Gastrocnemius medialis (tissue), 4 donors: Measurements from ENCODE around the gene ST7. TPM values are rescaled to one million over a fixed set of nuclear protein-coding genes. Genes with fewer than 3 reads are reported as not detected.

ENCODE experiments used
- ATAC-seq, 2 donors: fragments of 150-250 bp; one replicate each; pipeline ENCODE4 v1.9.1; 2016
- DNase-seq, 2 donors: peaks; one replicate each; pipeline ENCODE4 v3.0.0-alpha.2; 2019
- H3K27ac ChIP-seq, 4 donors: fragments of 200-600 bp; sonication (generic); 1 replicate in 1 of 4; 2 replicates in 3 of 4; pipeline ENCODE4 v1.5.1; 2016 to 2018; ENCODE audit warnings: mild to moderate bottlenecking in 2 of 4, moderate library complexity in 1 of 4
- H3K27me3 ChIP-seq, 3 donors: fragments of 200-600 bp; sonication (generic) in 2 of 3; 1 replicate in 1 of 3; 2 replicates in 2 of 3; pipeline versions ENCODE4 v1.5.1 to v1.6.0; 2016 to 2019; ENCODE audit warnings: mild to moderate bottlenecking in 1 of 3, moderate library complexity in 1 of 3
- H3K36me3 ChIP-seq, 2 donors: fragments of 200-600 bp; sonication (generic) in 1 of 2; one replicate each; pipeline ENCODE4 v1.5.1; 2017 to 2018
- H3K4me1 ChIP-seq, 2 donors: fragments of 200-600 bp; sonication (generic) in 1 of 2; one replicate each; pipeline ENCODE4 v1.5.1; 2016 to 2017; ENCODE audit warnings: mild to moderate bottlenecking in 2 of 2
- H3K4me3 ChIP-seq, 4 donors: fragments of 200-600 bp; sonication (generic) in 3 of 4; 1 replicate in 1 of 4; 2 replicates in 3 of 4; pipeline ENCODE4 v1.5.1; 2016 to 2019; ENCODE audit warnings: mild to moderate bottlenecking in 2 of 4
- H3K9me3 ChIP-seq, 3 donors: fragments of 200-600 bp; sonication (generic) in 2 of 3; 1 replicate in 1 of 3; 2 replicates in 2 of 3; pipeline ENCODE4 v1.5.1; 2016 to 2019
- POLR2A ChIP-seq, 2 donors: fragments of 450-650 bp; IDR thresholded peaks; one replicate each; pipeline ENCODE4 v1.6.1; 2017; ENCODE audit warnings: antibody characterized with exemption in 2 of 2, mild to moderate bottlenecking in 2 of 2, moderate library complexity in 2 of 2
- in situ Hi-C, 4 donors: fragments of 200-750 bp; cut with MboI; loops; one replicate each; pipeline versions ENCODE4 v1.15.0 to v1.8.0; 2017; ENCODE audit warnings: low sequenced_read_pairs in 4 of 4
- intact Hi-C: fragments of 100-400 bp; cut with DNase I; formaldehyde crosslinking; loops from one replicate; pipeline ENCODE4 v1.15.1; 2023; ENCODE audit warnings: low total_unique reads
- total RNA-seq, 4 donors: library from RNA; depleted of rRNA; stranded (reverse); fragments of >200 nt; gene quantifications; one replicate each; pipeline versions ENCODE4 v1.1.0 to v1.2.3, GENCODE V29; 2016
- TF ChIP-seq, protein P1 (sequence below), 5 experiments: fragments of 450-650 bp in 3 of 5; fragments of 200-600 bp in 2 of 5; sonication (generic) in 2 of 5; IDR thresholded peaks in 4 of 5; conservative IDR thresholded peaks in 1 of 5; 1 replicate in 4 of 5; 2 replicates in 1 of 5; pipeline ENCODE4 v1.5.1; 2016 to 2019; ENCODE audit warnings: antibody characterized with exemption in 5 of 5, mild to moderate bottlenecking in 3 of 5, moderate library complexity in 3 of 5

ST7 gene
- total RNA-seq, 4 donors from 2014 or later, result 5.5 to 14.5 (median 11.9) TPM

DNA sequence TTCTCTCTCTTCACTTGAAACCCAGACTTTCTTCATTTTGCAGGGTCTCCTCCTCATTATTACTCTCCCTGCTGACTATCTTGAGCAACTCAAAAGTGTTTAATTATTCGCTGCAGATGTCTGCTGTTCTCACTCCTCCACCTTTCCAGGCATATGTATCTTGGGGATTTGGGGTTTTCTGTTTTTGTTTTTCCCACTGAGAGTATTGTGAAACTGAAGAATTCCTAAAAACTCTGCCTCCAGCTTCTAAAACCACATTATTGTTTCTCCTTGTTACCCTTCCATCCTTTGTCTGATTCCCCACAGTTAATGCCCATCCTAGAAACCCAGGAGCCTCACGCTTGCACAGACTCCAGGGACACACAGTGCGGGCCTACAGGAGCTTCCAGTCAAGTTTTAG lies 318.3 kb downstream of the ST7 start:
- H3K9me3 ChIP-seq, result no peaks in the 10 kb centered on the region
- no peak overlapping the region for H3K4me3 ChIP-seq
- no peaks in the 10 kb centered on the region for H3K4me1 ChIP-seq
- H3K27ac ChIP-seq, result no peak overlapping the region
- DNase-seq (no peak), ATAC-seq (no peak)
- intact Hi-C loops (no loop called here), in situ Hi-C loops (no loop called here)
- no peak for TF ChIP-seq POLR2A (IDR thresholded peaks at IDR 0.05)
- TF ChIP-seq, protein P1, sequence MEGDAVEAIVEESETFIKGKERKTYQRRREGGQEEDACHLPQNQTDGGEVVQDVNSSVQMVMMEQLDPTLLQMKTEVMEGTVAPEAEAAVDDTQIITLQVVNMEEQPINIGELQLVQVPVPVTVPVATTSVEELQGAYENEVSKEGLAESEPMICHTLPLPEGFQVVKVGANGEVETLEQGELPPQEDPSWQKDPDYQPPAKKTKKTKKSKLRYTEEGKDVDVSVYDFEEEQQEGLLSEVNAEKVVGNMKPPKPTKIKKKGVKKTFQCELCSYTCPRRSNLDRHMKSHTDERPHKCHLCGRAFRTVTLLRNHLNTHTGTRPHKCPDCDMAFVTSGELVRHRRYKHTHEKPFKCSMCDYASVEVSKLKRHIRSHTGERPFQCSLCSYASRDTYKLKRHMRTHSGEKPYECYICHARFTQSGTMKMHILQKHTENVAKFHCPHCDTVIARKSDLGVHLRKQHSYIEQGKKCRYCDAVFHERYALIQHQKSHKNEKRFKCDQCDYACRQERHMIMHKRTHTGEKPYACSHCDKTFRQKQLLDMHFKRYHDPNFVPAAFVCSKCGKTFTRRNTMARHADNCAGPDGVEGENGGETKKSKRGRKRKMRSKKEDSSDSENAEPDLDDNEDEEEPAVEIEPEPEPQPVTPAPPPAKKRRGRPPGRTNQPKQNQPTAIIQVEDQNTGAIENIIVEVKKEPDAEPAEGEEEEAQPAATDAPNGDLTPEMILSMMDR (IDR thresholded peaks at IDR 0.05 in 4 of 5, conservative IDR thresholded peaks at IDR 0.05 in 1 of 5), result no peak
- no peaks in the 10 kb centered on the region for H3K36me3 ChIP-seq
- no peaks in the 10 kb centered on the region for H3K27me3 ChIP-seq

DNA sequence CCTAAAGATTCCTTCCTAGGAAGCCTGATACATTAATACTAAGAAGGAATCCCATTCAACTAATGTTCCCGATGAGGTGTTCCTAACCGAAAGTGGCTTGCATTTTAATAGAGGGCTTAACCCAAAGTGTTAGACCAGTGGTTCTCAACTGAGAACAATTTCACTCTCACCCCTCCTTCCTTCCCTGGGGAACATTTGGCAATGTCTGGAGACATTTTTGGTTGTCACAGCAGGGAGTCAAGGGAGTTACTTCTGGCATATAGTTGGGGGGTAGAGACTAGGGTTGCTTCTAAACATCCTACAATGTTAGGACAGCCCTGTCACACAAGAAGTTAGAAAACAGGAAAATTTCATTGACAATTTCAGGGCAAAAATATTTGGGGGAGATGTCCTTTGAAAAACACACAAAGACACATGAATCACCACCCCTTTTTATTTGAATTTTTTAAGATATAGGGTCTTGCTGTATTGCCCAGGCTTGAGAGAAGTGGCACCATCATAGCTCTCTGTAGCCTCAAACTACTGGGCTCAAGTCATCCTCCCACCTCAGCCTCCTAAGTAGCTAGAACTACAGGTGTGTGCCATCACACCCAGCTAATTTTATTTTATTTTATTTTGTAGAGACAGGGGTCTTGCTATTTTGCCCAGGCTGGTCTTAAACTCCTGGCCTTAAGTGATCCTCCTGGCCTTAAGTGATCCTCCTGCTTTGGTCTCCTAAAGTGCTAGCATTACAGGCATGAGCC lies 318.9 kb downstream of the ST7 start:
- Histone ChIP-seq H3K9me3 (no peaks in the 10 kb centered on the region), H3K36me3 (no peaks in the 10 kb centered on the region), H3K27me3 (no peaks in the 10 kb centered on the region), H3K4me3 (no peak overlapping the region), H3K27ac (no peak overlapping the region), H3K4me1 (no peaks in the 10 kb centered on the region)
- DNase-seq (no peak), ATAC-seq (no peak)
- intact Hi-C loops (no loop called here), in situ Hi-C loops (no loop called here)
- TF ChIP-seq, protein P1 (IDR thresholded peaks at IDR 0.05 in 4 of 5, conservative IDR thresholded peaks at IDR 0.05 in 1 of 5), result no peak
- no peak for TF ChIP-seq POLR2A (IDR thresholded peaks at IDR 0.05)

DNA sequence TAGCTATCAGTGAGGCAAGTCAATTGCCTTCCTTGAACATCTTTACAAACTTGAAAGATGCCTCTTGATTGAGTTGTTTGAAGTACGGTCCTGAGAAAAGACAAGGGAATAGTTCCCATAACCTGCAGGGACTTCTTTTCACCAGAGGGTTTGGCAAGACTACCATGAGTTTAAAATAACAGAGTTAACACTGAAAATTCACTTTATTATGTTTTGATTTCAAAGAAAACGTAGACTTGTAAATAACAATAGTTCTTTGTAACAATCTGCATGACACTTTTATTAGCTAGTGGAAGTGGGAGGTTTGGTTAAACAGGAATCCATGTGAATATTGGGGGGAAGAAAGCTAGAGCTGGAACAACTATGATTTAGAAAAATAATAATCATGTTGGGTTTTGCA lies 320.0 kb downstream of the ST7 start:
- in situ Hi-C loops, result no loop called here

DNA sequence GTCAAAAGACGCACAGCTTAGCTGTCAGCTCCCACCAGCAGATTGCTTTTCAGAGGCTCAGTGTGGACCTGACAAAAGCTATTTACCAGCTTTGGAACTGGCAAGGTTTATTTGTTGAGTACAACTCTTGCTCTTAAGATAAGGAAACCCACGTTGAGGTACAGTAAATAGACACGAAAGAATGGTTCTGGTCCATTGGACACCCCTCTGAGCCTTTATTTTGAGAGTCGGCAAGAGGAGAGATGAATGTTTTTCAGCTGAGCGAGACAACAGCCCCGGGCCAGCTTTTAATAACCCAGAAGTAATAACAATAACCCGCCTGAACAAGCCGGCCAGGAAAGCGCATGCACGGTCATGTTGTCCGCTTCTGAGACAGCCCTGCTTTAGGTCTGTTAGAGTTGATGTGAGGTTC lies 320.5 kb downstream of the ST7 start:
- TF ChIP-seq, protein P1 (IDR thresholded peaks at IDR 0.05 in 4 of 5, conservative IDR thresholded peaks at IDR 0.05 in 1 of 5), result no peak
- TF ChIP-seq POLR2A (IDR thresholded peaks at IDR 0.05), result no peak
- no peaks in the 10 kb centered on the region for H3K4me1 ChIP-seq
- H3K4me3 ChIP-seq, result no peak overlapping the region
- no peaks in the 10 kb centered on the region for H3K36me3 ChIP-seq
- no peaks in the 10 kb centered on the region for H3K27me3 ChIP-seq
- DNase-seq, result no peak
- intact Hi-C loops (no loop called here), in situ Hi-C loops (no loop called here)
- ATAC-seq, result no peak
- no peaks in the 10 kb centered on the region for H3K9me3 ChIP-seq
- H3K27ac ChIP-seq, result no peak overlapping the region

More for the DNA sequence above, 320.0 kb downstream of the ST7 start:
- DNase-seq (no peak), ATAC-seq (no peak)
- no peak overlapping the region for H3K4me3 ChIP-seq
- H3K9me3 ChIP-seq, result no peaks in the 10 kb centered on the region
- H3K27me3 ChIP-seq, result no peaks in the 10 kb centered on the region
- H3K27ac ChIP-seq, result no peak overlapping the region
- intact Hi-C loops, result no loop called here
- no peaks in the 10 kb centered on the region for H3K36me3 ChIP-seq
- H3K4me1 ChIP-seq, result no peaks in the 10 kb centered on the region
- no peak for TF ChIP-seq POLR2A (IDR thresholded peaks at IDR 0.05)
- TF ChIP-seq, protein P1 (IDR thresholded peaks at IDR 0.05 in 4 of 5, conservative IDR thresholded peaks at IDR 0.05 in 1 of 5), result no peak

DNA sequence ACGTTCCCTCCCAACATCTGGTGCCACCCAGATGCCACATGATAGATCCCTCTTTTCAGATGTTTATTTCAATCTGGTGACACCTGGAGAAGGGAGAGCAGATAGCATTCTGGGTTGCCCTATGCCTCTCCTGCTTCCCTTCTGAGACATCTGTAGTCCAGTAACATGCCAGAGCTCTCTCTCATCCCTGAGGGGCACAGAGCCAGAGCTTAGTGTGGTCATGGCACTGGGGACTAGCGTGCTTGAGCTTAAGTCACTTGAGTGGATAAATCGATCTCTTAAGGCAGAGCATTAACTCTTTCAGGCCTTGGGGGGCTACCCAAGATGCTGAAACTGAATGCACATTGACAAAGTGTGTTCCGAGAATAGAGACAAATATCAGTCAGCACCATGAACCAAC lies 321.6 kb downstream of the ST7 start:
- in situ Hi-C loops, result no loop called here
- DNase-seq, result no peak
- H3K36me3 ChIP-seq, result no peaks in the 10 kb centered on the region
- no peak for TF ChIP-seq POLR2A (IDR thresholded peaks at IDR 0.05)
- TF ChIP-seq, protein P1 (IDR thresholded peaks at IDR 0.05 in 4 of 5, conservative IDR thresholded peaks at IDR 0.05 in 1 of 5), result no peak
- ATAC-seq, result no peak
- intact Hi-C loops, result no loop called here
- H3K4me1 ChIP-seq, result no peaks in the 10 kb centered on the region
- H3K27me3 ChIP-seq, result no peaks in the 10 kb centered on the region
- no peak overlapping the region for H3K4me3 ChIP-seq
- H3K9me3 ChIP-seq, result no peaks in the 10 kb centered on the region
- no peak overlapping the region for H3K27ac ChIP-seq
